HepG2 (cell line): ENCODE measurements around the gene FAM120AOS. TPM values are rescaled to one million over a fixed set of nuclear protein-coding genes. Genes with fewer than 3 reads are reported as not detected.

Experiments used
- ATF3 ChIP-seq: sonication (generic); formaldehyde crosslinking; IDR thresholded peaks from 2 replicates; pipeline ENCODE4 v1.4.0; 2020; ENCODE audit warnings: missing genetic modification reagents
- ATF7-NPFF ChIP-seq: sonication (generic); formaldehyde crosslinking; IDR thresholded peaks from 2 replicates; pipeline ENCODE4 v1.8.1; 2023; ENCODE audit warnings: mild to moderate bottlenecking, low read depth, missing genetic modification reagents, moderate library complexity
- CBX2 ChIP-seq, 2 experiments: fragments of 200-600 bp in 1 of 2; sonication (generic); formaldehyde crosslinking in 1 of 2; IDR thresholded peaks; 2 replicates each; pipeline versions ENCODE4 v1.7.0 to v1.8.1; 2018 to 2022; ENCODE audit warnings: low read depth in 2 of 2, low read length in 1 of 2, mild to moderate bottlenecking in 1 of 2, missing genetic modification reagents in 1 of 2
- DRAP1 ChIP-seq: IDR thresholded peaks from 2 replicates; pipeline ENCODE4 v1.6.1; 2016; ENCODE audit warnings: missing genetic modification reagents, missing compliant biosample characterization
- HNF1B ChIP-seq: sonication (generic); formaldehyde crosslinking; IDR thresholded peaks from 2 replicates; pipeline ENCODE4 v1.5.1; 2020; ENCODE audit warnings: mild to moderate bottlenecking, moderate library complexity, missing genetic modification reagents
- PLRG1 ChIP-seq: fragments of 450-650 bp; conservative IDR thresholded peaks from 2 replicates; pipeline ENCODE4 v1.6.1; 2016
- SAP130 ChIP-seq: IDR thresholded peaks from 2 replicates; pipeline ENCODE4 v1.6.1; 2016; ENCODE audit warnings: low read depth
- TARDBP ChIP-seq: sonication (generic); formaldehyde crosslinking; IDR thresholded peaks from 2 replicates; pipeline ENCODE4 v1.8.0; 2022; ENCODE audit warnings: mild to moderate bottlenecking, missing genetic modification reagents
- THAP8 ChIP-seq: sonication (generic); formaldehyde crosslinking; IDR thresholded peaks from 2 replicates; pipeline ENCODE4 v1.5.1; 2020; ENCODE audit warnings: missing genetic modification reagents, mild to moderate bottlenecking, borderline replicate concordance
- TIGD3 ChIP-seq: sonication (generic); formaldehyde crosslinking; IDR thresholded peaks from 2 replicates; pipeline ENCODE4 v1.5.1; 2020; ENCODE audit warnings: mild to moderate bottlenecking, missing genetic modification reagents, borderline replicate concordance
- ZBTB8A ChIP-seq: sonication (generic); formaldehyde crosslinking; IDR thresholded peaks from 2 replicates; pipeline ENCODE4 v1.4.0; 2020; ENCODE audit warnings: mild to moderate bottlenecking, low read depth, missing genetic modification reagents, borderline replicate concordance
- ZNF574 ChIP-seq: sonication (generic); formaldehyde crosslinking; IDR thresholded peaks from 2 replicates; pipeline ENCODE4 v1.4.0; 2020; ENCODE audit warnings: missing genetic modification reagents
- ZNF749 ChIP-seq: sonication (generic); formaldehyde crosslinking; IDR thresholded peaks from 2 replicates; pipeline ENCODE4 v1.8.0; 2022; ENCODE audit warnings: mild to moderate bottlenecking, missing genetic modification reagents, moderate library complexity, borderline replicate concordance
- polyA plus RNA-seq, 8 experiments: library from polyadenylated mRNA; depleted of rRNA in 3 of 8; stranded (reverse) in 7 of 8; unstranded in 1 of 8; fragments of >200 nt; fragmentation: Illumina TruSeq in 4 of 8; extraction: Trizol in 4 of 8; gene quantifications; 2 replicates each; pipeline versions ENCODE4 v1.2.1 to v1.2.3, GENCODE V29; 2011 to 2016; ENCODE audit warnings: low read depth in 4 of 8, missing spikeins in 1 of 8, mixed read lengths in 1 of 8; ENCODE audit not compliant: insufficient read depth in 1 of 8
- total RNA-seq, 5 experiments: library from RNA; depleted of rRNA; stranded (reverse); fragments of >200 nt; fragmentation: Illumina TruSeq; extraction: Trizol; gene quantifications; 2 replicates each; pipeline ENCODE4 v1.2.3, GENCODE V29; 2016; ENCODE audit warnings: low read depth in 1 of 5
- TF ChIP-seq, protein P1 (sequence below): sonication (generic); formaldehyde crosslinking; IDR thresholded peaks from 2 replicates; pipeline ENCODE4 v1.5.0; 2020; ENCODE audit warnings: mild to moderate bottlenecking, missing genetic modification reagents, borderline replicate concordance

The FAM120AOS gene
- total and polyA plus RNA-seq, 2 of the 13 experiments (the other 11 are each of a cell fraction or from before 2014, with no cell fraction given), result 28.2 to 34.6 TPM

GRCh38 chr9:93453047-93453914 lies at the start of gene FAM120AOS (continued):
- TF ChIP-seq TIGD3 (CRISPR knock-in tag) (no peak), CBX2 (IDR thresholded peaks at IDR 0.05; ENCODE audit: low read depth, low read length) (no peak), CBX2 (CRISPR knock-in tag; IDR thresholded peaks at IDR 0.05; ENCODE audit: low read depth) (no peak), ZBTB8A (CRISPR knock-in tag) (no peak), ATF7-NPFF (no peak), HNF1B (CRISPR knock-in tag) (no peak), ZNF749 (no peak), ZNF574 (CRISPR knock-in tag) (peak; percentile 23; the same call in 1 of the 2 replicates), TARDBP (CRISPR knock-in tag) (peak; percentile 35; the same call in 1 of the 2 replicates), DRAP1 (CRISPR knock-in tag) (peak; percentile 90), ATF3 (no peak), PLRG1 (no peak), THAP8 (no peak), SAP130 (CRISPR knock-in tag) (peak; percentile 88)
- TF ChIP-seq, protein P1, sequence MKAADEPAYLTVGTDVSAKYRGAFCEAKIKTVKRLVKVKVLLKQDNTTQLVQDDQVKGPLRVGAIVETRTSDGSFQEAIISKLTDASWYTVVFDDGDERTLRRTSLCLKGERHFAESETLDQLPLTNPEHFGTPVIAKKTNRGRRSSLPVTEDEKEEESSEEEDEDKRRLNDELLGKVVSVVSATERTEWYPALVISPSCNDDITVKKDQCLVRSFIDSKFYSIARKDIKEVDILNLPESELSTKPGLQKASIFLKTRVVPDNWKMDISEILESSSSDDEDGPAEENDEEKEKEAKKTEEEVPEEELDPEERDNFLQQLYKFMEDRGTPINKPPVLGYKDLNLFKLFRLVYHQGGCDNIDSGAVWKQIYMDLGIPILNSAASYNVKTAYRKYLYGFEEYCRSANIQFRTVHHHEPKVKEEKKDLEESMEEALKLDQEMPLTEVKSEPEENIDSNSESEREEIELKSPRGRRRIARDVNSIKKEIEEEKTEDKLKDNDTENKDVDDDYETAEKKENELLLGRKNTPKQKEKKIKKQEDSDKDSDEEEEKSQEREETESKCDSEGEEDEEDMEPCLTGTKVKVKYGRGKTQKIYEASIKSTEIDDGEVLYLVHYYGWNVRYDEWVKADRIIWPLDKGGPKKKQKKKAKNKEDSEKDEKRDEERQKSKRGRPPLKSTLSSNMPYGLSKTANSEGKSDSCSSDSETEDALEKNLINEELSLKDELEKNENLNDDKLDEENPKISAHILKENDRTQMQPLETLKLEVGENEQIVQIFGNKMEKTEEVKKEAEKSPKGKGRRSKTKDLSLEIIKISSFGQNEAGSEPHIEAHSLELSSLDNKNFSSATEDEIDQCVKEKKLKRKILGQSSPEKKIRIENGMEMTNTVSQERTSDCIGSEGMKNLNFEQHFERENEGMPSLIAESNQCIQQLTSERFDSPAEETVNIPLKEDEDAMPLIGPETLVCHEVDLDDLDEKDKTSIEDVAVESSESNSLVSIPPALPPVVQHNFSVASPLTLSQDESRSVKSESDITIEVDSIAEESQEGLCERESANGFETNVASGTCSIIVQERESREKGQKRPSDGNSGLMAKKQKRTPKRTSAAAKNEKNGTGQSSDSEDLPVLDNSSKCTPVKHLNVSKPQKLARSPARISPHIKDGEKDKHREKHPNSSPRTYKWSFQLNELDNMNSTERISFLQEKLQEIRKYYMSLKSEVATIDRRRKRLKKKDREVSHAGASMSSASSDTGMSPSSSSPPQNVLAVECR (CRISPR knock-in tag), result peak; percentile 65; the same call in 1 of the 2 replicates
